DND-41 (cell line): ENCODE data around the gene SEMA5B.

Experiments used
- ATAC-seq: fragments of 200-7000 bp; cut with Tn5 transposase; 3 replicates; pipeline ENCODE4 v1.9.1; 2021; ENCODE audit warnings: low read depth; ENCODE audit not compliant: insufficient read depth
- DNase-seq: peaks from one replicate; pipeline ENCODE4 v3.0.0-alpha.2; 2020
- H2AFZ ChIP-seq: 2 replicates; pipeline ENCODE4 v1.6.0; 2012; ENCODE audit warnings: low read depth, low read length
- H3K27ac ChIP-seq: 2 replicates; pipeline ENCODE4 v1.5.1; 2012; ENCODE audit warnings: low read length, inconsistent platforms
- H3K27me3 ChIP-seq: fragments of 200-600 bp; sonication (generic); 2 replicates; pipeline ENCODE4 v1.6.0; 2012; ENCODE audit warnings: low read length, mild to moderate bottlenecking, inconsistent platforms; ENCODE audit not compliant: insufficient read depth, poor library complexity
- H3K36me3 ChIP-seq: 2 replicates; pipeline ENCODE4 v1.5.1; 2012; ENCODE audit warnings: low read length, inconsistent platforms; ENCODE audit not compliant: insufficient read depth
- H3K4me1 ChIP-seq: 2 replicates; pipeline ENCODE4 v1.5.1; 2012; ENCODE audit warnings: mild to moderate bottlenecking, low read length; ENCODE audit not compliant: insufficient read depth
- H3K4me2 ChIP-seq: 2 replicates; pipeline ENCODE4 v1.6.0; 2012; ENCODE audit warnings: mild to moderate bottlenecking, moderate library complexity, low read length, inconsistent platforms; ENCODE audit not compliant: insufficient read depth
- H3K4me3 ChIP-seq, 2 experiments: fragments of 200-600 bp in 1 of 2; shearing (Covaris generic) in 1 of 2; 2 replicates each; pipeline ENCODE4 v1.5.1; 2012 to 2016; ENCODE audit warnings: inconsistent platforms in 2 of 2, low read length in 2 of 2, mild to moderate bottlenecking in 2 of 2, low read depth in 1 of 2, moderate library complexity in 1 of 2
- H3K79me2 ChIP-seq: 2 replicates; pipeline ENCODE4 v1.6.0; 2012; ENCODE audit warnings: low read length, inconsistent platforms; ENCODE audit not compliant: insufficient read depth
- H3K9ac ChIP-seq: 2 replicates; pipeline ENCODE4 v1.6.0; 2012; ENCODE audit warnings: low read depth, mild to moderate bottlenecking, inconsistent platforms, low read length, moderate library complexity
- H3K9me3 ChIP-seq: 2 replicates; pipeline ENCODE4 v1.5.1; 2012; ENCODE audit warnings: low read length, moderate library complexity, mild to moderate bottlenecking, inconsistent platforms; ENCODE audit not compliant: insufficient read depth, severe bottlenecking
- H4K20me1 ChIP-seq: 2 replicates; pipeline ENCODE4 v1.6.0; 2012; ENCODE audit warnings: low read length; ENCODE audit not compliant: insufficient read depth
- EZH2 ChIP-seq: IDR thresholded peaks from 3 replicates; pipeline ENCODE4 v1.6.1; 2012; ENCODE audit warnings: borderline replicate concordance, low read depth, mild to moderate bottlenecking, moderate library complexity, low read length, inconsistent platforms; ENCODE audit not compliant: severe bottlenecking
- TF ChIP-seq, protein P1 (sequence below): IDR thresholded peaks from 2 replicates; pipeline ENCODE4 v1.5.1; 2012; ENCODE audit warnings: borderline replicate concordance, low read length, moderate library complexity, mild to moderate bottlenecking; ENCODE audit not compliant: poor library complexity, severe bottlenecking; ENCODE audit errors: extremely low read depth

SEMA5B gene

GRCh38 chr3:122875547-122876127 is 151.9 kb downstream of the SEMA5B start:
- DNase-seq (peak; percentile 7), ATAC-seq (peak; percentile 58)
- H3K4me2 ChIP-seq: no peak overlapping the region
- TF ChIP-seq, protein P1, sequence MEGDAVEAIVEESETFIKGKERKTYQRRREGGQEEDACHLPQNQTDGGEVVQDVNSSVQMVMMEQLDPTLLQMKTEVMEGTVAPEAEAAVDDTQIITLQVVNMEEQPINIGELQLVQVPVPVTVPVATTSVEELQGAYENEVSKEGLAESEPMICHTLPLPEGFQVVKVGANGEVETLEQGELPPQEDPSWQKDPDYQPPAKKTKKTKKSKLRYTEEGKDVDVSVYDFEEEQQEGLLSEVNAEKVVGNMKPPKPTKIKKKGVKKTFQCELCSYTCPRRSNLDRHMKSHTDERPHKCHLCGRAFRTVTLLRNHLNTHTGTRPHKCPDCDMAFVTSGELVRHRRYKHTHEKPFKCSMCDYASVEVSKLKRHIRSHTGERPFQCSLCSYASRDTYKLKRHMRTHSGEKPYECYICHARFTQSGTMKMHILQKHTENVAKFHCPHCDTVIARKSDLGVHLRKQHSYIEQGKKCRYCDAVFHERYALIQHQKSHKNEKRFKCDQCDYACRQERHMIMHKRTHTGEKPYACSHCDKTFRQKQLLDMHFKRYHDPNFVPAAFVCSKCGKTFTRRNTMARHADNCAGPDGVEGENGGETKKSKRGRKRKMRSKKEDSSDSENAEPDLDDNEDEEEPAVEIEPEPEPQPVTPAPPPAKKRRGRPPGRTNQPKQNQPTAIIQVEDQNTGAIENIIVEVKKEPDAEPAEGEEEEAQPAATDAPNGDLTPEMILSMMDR: no peak
- no peak for TF ChIP-seq EZH2
- H3K27me3 ChIP-seq: no peaks in the 10 kb centered on the region
- H3K36me3 ChIP-seq: peaks cover 9% of the 10 kb centered on the region; the same call in 1 of the 2 replicates
- H3K4me3 ChIP-seq: no peak overlapping the region
- no peaks in the 10 kb centered on the region for H3K4me1 ChIP-seq
- H3K27ac ChIP-seq: no peak overlapping the region
- no peak overlapping the region for H2AFZ ChIP-seq
- no peaks in the 10 kb centered on the region for H4K20me1 ChIP-seq
- H3K9ac ChIP-seq: no peak overlapping the region
- H3K79me2 ChIP-seq: no peaks in the 10 kb centered on the region
- H3K9me3 ChIP-seq: no peaks in the 10 kb centered on the region

GRCh38 chr3:122873741-122874515 is 153.6 kb downstream of the SEMA5B start:
- DNase-seq: no peak
- no peak overlapping the region for H2AFZ ChIP-seq
- H3K36me3 ChIP-seq: peaks cover 3% of the 10 kb centered on the region; the same call in 1 of the 2 replicates
- TF ChIP-seq EZH2: no peak
- TF ChIP-seq, protein P1: no peak
- no peaks in the 10 kb centered on the region for H3K79me2 ChIP-seq
- ATAC-seq: no peak
- no peaks in the 10 kb centered on the region for H4K20me1 ChIP-seq
- no peak overlapping the region for H3K4me3 ChIP-seq
- no peaks in the 10 kb centered on the region for H3K4me1 ChIP-seq
- H3K27ac ChIP-seq: no peak overlapping the region
- no peak overlapping the region for H3K4me2 ChIP-seq
- H3K9me3 ChIP-seq: no peaks in the 10 kb centered on the region
- no peaks in the 10 kb centered on the region for H3K27me3 ChIP-seq
- no peak overlapping the region for H3K9ac ChIP-seq

- ATAC-seq (no peak), DNase-seq (no peak)
- Histone ChIP-seq H3K79me2 (no peaks in the 10 kb centered on the region), H3K36me3 (no peaks in the 10 kb centered on the region), H3K4me3 (no peak overlapping the region), H4K20me1 (no peaks in the 10 kb centered on the region), H3K4me2 (no peak overlapping the region), H3K9ac (no peak overlapping the region), H3K9me3 (no peaks in the 10 kb centered on the region), H3K4me1 (no peaks in the 10 kb centered on the region), H3K27me3 (no peaks in the 10 kb centered on the region), H2AFZ (no peak overlapping the region), H3K27ac (no peak overlapping the region)
- TF ChIP-seq, protein P1: no peak
- no peak for TF ChIP-seq EZH2
Observed at GRCh38 chr3:122868322-122868721, 159.2 kb downstream of the SEMA5B start.
